ENCODE data around the gene SRBD1.

SRBD1 gene

GRCh38 chr2:45646289-45646688 is 35.2 kb upstream of the SRBD1 start:
- DNase-seq (ENCODE audit: extremely low read depth, low read depth), result no peak
- TF ChIP-seq CTCF (IDR thresholded peaks at IDR 0.05; ENCODE audit: low read depth, low read length, missing control alignments), result no peak
- no peak overlapping the region for H3K4me3 ChIP-seq (replicated peaks; ENCODE audit: low read depth, low read length)

DNA sequence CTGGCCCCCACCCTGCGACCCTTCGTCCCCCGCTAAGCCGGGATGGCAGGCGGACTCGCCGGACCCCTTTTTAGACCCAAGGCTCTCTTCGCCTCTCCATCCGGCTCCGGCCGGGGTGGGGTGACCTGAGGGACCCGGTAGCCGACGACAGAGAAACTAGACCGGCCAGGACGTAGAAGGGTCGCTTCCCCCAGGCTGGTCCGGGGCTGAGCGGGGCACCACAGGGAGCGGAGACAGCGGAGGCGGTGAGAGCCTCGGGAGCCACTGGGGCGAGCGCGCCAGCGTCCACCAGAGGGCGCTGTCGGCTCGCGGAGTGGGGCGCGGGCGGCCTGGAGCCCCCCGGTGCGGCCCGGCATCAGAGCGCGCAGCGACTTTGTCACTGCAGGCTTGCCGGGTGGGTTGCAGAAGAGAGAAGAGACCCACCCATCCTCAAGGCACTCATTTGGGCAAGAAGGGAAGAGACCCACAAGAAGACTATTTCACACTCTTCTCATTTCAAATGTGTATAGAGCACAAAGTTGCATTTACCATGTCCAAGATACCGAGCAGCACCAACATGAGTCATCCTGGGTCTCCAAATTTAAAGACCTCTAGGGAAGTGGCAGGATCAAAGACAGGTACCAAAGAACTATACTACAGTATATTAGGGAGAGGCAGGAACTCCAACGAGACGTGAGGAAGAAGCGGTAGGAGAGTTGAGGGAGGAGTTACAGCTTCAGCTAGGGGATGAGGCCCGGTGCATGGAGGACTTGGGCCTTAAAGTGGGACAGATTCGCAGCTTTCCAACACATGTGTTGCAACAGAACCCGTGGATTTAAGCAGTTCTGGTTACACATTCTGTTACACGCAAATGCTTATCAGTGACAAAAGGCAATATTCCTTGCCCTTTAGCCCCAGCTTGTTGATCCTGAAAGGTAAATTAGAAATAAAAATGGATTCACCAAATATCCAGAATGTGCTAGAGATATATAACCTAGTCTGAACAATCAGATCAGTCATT is 32.8 kb upstream of the SRBD1 start:
- DNase-seq (ENCODE audit: extremely low read depth, low read depth), result no peak
- peak overlapping the region; percentile 52 for H3K4me3 ChIP-seq (replicated peaks; ENCODE audit: low read depth, low read length)
- TF ChIP-seq CTCF (IDR thresholded peaks at IDR 0.05; ENCODE audit: low read depth, low read length, missing control alignments), result peak; percentile 86

DNA sequence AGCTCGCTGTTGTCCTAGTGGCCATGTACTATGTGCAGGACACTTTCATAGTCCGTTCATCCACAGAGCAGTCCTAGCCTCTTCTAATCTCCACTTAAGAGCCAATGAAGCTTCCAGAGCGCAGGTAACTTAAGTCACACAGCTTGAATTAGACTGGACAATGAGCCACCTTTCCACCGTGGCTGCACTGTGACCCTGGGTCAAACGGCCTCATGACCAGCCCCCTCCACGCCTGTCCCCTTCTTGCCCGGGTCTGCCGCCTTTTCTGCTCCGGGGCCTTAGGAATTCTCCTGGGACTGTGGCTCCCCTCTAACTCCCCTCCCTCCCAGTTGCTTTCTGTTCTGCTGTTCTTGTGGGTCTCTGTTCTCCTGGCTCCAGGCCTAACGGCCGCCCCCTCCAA is 32.0 kb upstream of the SRBD1 start:
- DNase-seq (ENCODE audit: extremely low read depth, low read depth), result no peak
- no peak for TF ChIP-seq CTCF (IDR thresholded peaks at IDR 0.05; ENCODE audit: low read depth, low read length, missing control alignments)
- peak overlapping the region; percentile 52 for H3K4me3 ChIP-seq (replicated peaks; ENCODE audit: low read depth, low read length)

- no peak overlapping the region for H3K4me3 ChIP-seq (replicated peaks; ENCODE audit: low read depth, low read length)
- DNase-seq (ENCODE audit: extremely low read depth, low read depth), result no peak
- no peak for TF ChIP-seq CTCF (IDR thresholded peaks at IDR 0.05; ENCODE audit: low read depth, low read length, missing control alignments)
These were observed 29.5 kb upstream of the SRBD1 start for GRCh38 chr2:45640576-45640975.

DNA sequence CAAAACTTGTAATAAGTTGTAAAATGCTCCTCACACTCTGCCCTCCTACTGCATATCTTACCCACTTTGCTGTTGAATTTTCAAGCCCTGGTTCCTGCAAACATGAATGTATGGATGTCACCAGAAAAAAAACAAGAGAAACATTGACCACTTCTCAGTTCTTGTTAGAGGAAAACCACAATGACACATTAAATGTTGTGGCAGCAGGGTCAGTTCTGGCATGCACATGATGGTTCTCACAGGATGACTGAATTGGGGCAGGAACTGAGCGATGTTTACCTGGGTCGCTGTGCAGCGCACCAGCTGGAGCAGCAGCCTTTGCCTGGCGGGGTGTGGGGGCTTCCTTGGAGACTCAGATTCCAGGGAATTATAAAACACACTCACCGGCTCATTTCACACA is 26.4 kb upstream of the SRBD1 start:
- DNase-seq (ENCODE audit: extremely low read depth, low read depth), result no peak
- TF ChIP-seq CTCF (IDR thresholded peaks at IDR 0.05; ENCODE audit: low read depth, low read length, missing control alignments), result no peak

GRCh38 chr2:45636008-45636407 is 24.9 kb upstream of the SRBD1 start:
- no peak for TF ChIP-seq CTCF (IDR thresholded peaks at IDR 0.05; ENCODE audit: low read depth, low read length, missing control alignments)
- DNase-seq (ENCODE audit: extremely low read depth, low read depth), result no peak
- H3K4me3 ChIP-seq (replicated peaks; ENCODE audit: low read depth, low read length), result no peak overlapping the region

More for the DNA sequence above, 26.4 kb upstream of the SRBD1 start:
- H3K4me3 ChIP-seq (replicated peaks; ENCODE audit: low read depth, low read length), result no peak overlapping the region

All from HFF-Myc (cell line).